ENCODE results near the gene PLOD1.

PLOD1 gene

DNA sequence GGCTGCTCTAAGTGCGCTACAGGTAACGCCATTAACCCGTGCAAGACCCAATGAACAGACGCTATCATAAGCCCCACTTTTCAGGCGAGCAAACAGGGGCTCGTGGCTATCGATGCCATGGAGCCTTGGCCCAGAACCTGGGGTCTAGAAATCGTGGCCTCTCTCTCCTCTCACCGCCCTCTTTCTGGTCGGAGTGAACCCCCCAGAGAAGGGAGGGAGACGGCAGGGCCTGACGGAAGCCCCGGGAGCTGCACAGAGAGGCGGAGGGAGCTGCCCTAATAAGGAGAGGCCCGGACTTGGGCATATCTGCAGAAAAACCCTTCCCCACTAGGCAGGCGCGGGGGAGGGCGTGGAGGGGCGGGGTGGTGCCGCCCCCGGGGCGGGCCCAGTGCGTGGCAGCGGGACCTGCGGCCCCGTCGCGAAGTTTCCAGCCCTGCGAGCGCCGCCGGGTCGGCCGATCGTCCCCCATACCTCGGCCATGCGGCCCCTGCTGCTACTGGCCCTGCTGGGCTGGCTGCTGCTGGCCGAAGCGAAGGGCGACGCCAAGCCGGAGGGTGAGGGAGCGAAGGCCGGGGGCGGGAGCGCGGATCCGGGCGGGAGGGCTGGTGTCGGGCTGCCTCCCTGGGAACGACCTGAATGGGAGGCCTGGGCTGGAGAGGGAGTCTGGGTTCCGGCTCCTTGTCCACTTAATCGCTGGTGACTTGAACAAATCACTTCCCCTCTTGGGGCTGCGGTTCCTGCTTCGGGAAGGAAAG, at the start of gene PLOD1:
PLOD1 (plus strand) TSS at position 416 of the 755 bp plus-strand sequence; CDS start at position 479, 63 bp downstream.
- peaks cover 6% of the 10 kb centered on the region for H3K36me3 Mint-ChIP-seq (ENCODE audit: low read depth)

DNA sequence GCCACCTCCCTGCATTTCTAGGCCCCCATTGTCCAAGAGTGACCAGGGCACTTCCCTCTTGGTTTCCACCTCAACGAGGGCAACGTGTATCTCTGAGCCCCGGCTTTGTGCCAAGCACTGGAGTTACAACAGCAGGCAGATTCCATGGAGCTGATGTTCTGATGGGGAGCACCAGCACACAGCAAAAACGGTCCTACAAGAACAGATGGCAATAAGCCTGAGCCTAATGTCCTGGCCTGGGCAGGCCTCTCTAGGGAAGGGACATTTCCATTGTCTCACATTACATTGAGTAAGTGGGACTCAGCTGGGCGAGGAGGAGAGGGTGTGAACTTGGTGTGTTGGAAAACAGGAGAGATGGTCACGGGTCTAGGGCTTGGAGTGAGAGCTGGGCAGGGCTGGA, 48.6 kb upstream of the PLOD1 start:
- H3K4me3 Mint-ChIP-seq, result no peak overlapping the region
- H3K27ac Mint-ChIP-seq, result peak overlapping the region; percentile 93
- DNase-seq, result no peak
- peaks cover 18% of the 10 kb centered on the region for H3K27me3 Mint-ChIP-seq (ENCODE audit: low read depth, poor library complexity)
- TF ChIP-seq, protein P1, sequence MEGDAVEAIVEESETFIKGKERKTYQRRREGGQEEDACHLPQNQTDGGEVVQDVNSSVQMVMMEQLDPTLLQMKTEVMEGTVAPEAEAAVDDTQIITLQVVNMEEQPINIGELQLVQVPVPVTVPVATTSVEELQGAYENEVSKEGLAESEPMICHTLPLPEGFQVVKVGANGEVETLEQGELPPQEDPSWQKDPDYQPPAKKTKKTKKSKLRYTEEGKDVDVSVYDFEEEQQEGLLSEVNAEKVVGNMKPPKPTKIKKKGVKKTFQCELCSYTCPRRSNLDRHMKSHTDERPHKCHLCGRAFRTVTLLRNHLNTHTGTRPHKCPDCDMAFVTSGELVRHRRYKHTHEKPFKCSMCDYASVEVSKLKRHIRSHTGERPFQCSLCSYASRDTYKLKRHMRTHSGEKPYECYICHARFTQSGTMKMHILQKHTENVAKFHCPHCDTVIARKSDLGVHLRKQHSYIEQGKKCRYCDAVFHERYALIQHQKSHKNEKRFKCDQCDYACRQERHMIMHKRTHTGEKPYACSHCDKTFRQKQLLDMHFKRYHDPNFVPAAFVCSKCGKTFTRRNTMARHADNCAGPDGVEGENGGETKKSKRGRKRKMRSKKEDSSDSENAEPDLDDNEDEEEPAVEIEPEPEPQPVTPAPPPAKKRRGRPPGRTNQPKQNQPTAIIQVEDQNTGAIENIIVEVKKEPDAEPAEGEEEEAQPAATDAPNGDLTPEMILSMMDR (IDR thresholded peaks at IDR 0.05), result no peak
- H3K36me3 Mint-ChIP-seq (ENCODE audit: low read depth), result no peaks in the 10 kb centered on the region
- no peaks in the 10 kb centered on the region for H3K9me3 Mint-ChIP-seq
- H3K4me1 Mint-ChIP-seq, result peaks cover 40% of the 10 kb centered on the region

More for the DNA sequence above, at the start of gene PLOD1:
- Mint-ChIP-seq H3K4me3 (peak within 1 kb of the TSS; percentile 78), H3K9me3 (no peaks in the 10 kb centered on the region), H3K27me3 (ENCODE audit: low read depth, poor library complexity) (no peaks in the 10 kb centered on the region), H3K4me1 (peaks cover 65% of the 10 kb centered on the region), H3K27ac (peak within 1 kb of the TSS; percentile 72)
- TF ChIP-seq, protein P1 (IDR thresholded peaks at IDR 0.05), result no peak
- DNase-seq, result peak; percentile 85

DNA sequence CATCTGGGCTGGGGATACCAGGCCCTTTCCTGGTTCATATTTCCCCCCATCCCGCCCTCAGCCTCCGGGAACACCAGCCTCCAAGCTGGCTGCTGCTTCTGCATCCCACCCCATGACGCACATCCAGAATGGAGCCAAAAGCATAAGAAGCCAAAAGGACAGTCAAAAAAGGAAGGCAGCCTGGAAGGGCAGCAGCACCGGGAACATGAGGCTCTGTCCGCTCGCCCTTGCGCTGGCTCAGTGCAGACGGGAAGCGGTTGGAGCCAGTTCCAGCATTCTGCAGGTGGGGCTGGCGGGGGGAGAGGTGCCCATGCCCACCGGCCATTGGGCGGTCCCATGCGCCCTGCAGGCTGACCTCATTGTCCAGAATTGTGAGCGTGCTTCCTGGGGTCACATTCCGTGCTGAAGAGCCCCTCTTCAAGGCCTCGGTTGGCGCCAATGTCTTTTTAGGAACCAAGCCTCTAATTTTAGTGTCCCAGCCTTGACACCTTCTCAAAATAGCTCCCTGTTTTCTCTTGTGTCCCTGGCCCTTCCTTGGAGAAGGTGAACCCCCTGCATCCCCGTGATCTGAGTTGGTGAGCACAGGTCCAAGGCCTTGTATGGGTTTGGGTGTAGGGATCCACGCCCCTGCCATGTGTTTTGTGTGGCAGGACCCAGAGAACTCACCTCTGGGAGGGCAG, 47.4 kb upstream of the PLOD1 start:
- Mint-ChIP-seq H3K4me3 (no peak overlapping the region), H3K27me3 (ENCODE audit: low read depth, poor library complexity) (peaks cover 27% of the 10 kb centered on the region), H3K9me3 (no peaks in the 10 kb centered on the region), H3K36me3 (ENCODE audit: low read depth) (no peaks in the 10 kb centered on the region), H3K27ac (no peak overlapping the region), H3K4me1 (peaks cover 29% of the 10 kb centered on the region)
- no peak for DNase-seq
- TF ChIP-seq, protein P1 (IDR thresholded peaks at IDR 0.05), result no peak

DNA sequence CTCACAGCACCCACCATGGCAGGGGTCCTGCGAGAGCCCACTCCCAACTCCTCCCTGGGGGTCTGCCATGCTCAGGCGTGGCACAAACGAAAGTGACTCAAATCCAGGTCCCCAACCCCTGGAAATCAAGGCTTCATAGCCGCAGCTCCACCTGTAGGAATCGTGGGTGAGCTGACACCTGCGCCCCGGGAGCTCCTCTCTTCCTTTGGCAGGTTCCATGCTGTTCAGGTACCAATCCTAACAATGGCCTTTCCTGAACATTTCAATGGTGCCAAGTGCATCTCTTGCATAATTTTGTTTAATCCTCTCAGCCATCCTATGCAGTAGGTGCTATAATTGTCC, 46.9 kb upstream of the PLOD1 start:
- Mint-ChIP-seq H3K27ac (peak overlapping the region; percentile 39), H3K4me3 (no peak overlapping the region), H3K27me3 (ENCODE audit: low read depth, poor library complexity) (peaks cover 29% of the 10 kb centered on the region), H3K9me3 (no peaks in the 10 kb centered on the region), H3K36me3 (ENCODE audit: low read depth) (no peaks in the 10 kb centered on the region), H3K4me1 (peaks cover 24% of the 10 kb centered on the region)
- TF ChIP-seq, protein P1 (IDR thresholded peaks at IDR 0.05), result no peak
- DNase-seq, result no peak

DNA sequence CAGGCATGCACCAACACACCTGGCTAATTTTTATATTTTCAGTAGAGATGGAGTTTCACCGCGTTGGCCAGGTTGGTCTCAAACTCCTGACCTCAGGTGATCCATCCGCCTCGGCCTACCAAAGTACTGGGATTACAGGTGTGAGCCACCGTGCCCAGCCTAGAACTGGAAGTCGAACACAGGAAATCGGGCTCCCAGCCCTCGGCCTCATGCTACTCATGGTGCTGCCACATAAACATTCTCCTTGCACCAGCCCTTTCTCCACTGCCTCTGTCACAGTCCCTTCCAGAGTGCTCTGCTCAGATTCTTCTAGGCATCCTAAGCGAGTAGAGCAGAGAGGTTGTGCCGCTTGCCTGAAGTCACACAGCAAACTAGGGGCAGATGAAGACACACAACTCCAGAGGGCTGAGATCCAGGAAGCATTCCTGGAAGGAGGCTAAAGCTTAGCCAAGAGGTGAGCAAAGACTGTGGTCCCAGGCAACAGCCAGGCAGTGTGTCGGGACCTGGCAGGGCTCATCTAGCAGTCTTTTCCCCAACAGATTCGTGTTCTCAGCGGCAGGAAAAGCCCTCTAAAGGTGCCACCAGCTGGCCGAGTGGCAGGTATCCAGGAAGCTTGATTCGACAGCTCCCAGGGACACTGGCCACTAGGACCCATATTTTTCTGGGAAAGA, 46.2 kb upstream of the PLOD1 start:
- H3K27me3 Mint-ChIP-seq (ENCODE audit: low read depth, poor library complexity), result peaks cover 30% of the 10 kb centered on the region
- DNase-seq, result no peak
- no peaks in the 10 kb centered on the region for H3K9me3 Mint-ChIP-seq
- no peak overlapping the region for H3K27ac Mint-ChIP-seq
- H3K4me1 Mint-ChIP-seq, result peaks cover 17% of the 10 kb centered on the region
- H3K36me3 Mint-ChIP-seq (ENCODE audit: low read depth), result no peaks in the 10 kb centered on the region
- TF ChIP-seq, protein P1 (IDR thresholded peaks at IDR 0.05), result no peak
- no peak overlapping the region for H3K4me3 Mint-ChIP-seq

Measured in nephron progenitor cell (in vitro differentiated cells).